AG09309 (cell line): Measurements from ENCODE around the gene TMX2.
"Not testable (repeated sequence)": the region's sequence is repeated elsewhere in the genome, so short reads cannot be mapped to it uniquely, and the experiment has no call there.

Experiments used
- DNase-seq: peaks from one replicate; pipeline ENCODE4 v3.0.0-alpha.2; 2010; ENCODE audit warnings: low read depth
- H3K4me3 ChIP-seq: 2 replicates; pipeline ENCODE4 v1.5.1; 2011; ENCODE audit warnings: mild to moderate bottlenecking, low read depth, low read length, moderate library complexity; ENCODE audit not compliant: control insufficient read depth
- TF ChIP-seq, protein P1 (sequence below): IDR thresholded peaks from 2 replicates; pipeline ENCODE4 v1.5.1; 2011; ENCODE audit warnings: mild to moderate bottlenecking, low read depth, low read length, inconsistent platforms; ENCODE audit not compliant: insufficient read depth, control insufficient read depth; ENCODE audit errors: missing control alignments

The TMX2 gene

GRCh38 chr11:57699813-57700212, 12.6 kb upstream of the TMX2 start:
- TF ChIP-seq, protein P1, sequence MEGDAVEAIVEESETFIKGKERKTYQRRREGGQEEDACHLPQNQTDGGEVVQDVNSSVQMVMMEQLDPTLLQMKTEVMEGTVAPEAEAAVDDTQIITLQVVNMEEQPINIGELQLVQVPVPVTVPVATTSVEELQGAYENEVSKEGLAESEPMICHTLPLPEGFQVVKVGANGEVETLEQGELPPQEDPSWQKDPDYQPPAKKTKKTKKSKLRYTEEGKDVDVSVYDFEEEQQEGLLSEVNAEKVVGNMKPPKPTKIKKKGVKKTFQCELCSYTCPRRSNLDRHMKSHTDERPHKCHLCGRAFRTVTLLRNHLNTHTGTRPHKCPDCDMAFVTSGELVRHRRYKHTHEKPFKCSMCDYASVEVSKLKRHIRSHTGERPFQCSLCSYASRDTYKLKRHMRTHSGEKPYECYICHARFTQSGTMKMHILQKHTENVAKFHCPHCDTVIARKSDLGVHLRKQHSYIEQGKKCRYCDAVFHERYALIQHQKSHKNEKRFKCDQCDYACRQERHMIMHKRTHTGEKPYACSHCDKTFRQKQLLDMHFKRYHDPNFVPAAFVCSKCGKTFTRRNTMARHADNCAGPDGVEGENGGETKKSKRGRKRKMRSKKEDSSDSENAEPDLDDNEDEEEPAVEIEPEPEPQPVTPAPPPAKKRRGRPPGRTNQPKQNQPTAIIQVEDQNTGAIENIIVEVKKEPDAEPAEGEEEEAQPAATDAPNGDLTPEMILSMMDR: no peak
- no peak for DNase-seq
- no peak overlapping the region for H3K4me3 ChIP-seq

- TF ChIP-seq, protein P1: no peak
- no peak overlapping the region for H3K4me3 ChIP-seq
- DNase-seq: no peak
Observed at GRCh38 chr11:57700425-57700824, 12.0 kb upstream of the TMX2 start.

DNA sequence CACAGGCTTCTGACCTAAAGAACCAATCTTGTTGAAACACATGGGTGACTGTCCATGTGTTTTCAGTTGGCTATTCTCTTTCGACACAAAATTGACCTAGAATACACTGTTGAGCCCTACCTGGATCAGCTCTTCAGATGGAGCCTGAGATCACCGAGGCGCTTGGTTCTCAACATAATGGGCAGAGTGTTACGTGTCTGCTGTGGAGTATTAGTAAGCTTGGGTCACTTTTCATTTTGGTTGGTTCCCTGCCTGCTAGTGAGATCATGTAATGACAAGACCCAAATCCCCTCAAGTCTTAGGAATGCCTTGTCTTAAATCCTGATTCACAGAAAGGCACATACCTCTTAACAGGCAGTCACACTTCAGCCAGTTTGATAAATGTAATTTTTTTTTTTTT, 9.1 kb upstream of the TMX2 start:
- H3K4me3 ChIP-seq: no peak overlapping the region
- no peak for DNase-seq
- TF ChIP-seq, protein P1: no peak

DNA sequence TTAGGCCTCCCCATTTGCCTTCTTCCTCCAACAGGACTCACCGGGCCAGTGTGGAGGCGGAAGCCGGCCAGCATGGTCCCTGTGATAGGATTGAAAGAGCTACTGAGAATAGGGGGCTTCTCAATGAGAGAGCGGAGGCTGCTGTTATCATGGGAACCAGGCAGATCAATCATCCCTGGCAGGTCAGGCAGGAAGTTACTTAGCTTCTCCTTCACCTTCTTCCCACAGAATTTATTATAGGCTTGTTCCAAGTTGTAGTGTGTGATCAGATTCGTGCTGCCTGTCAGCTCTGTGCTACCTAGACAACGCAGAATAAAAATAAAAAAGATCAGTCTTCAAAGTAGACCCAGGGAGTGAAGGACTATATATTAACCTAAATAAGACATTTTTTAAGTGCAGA, 7.5 kb upstream of the TMX2 start:
- DNase-seq: no peak
- TF ChIP-seq, protein P1: no peak
- no peak overlapping the region for H3K4me3 ChIP-seq

DNA sequence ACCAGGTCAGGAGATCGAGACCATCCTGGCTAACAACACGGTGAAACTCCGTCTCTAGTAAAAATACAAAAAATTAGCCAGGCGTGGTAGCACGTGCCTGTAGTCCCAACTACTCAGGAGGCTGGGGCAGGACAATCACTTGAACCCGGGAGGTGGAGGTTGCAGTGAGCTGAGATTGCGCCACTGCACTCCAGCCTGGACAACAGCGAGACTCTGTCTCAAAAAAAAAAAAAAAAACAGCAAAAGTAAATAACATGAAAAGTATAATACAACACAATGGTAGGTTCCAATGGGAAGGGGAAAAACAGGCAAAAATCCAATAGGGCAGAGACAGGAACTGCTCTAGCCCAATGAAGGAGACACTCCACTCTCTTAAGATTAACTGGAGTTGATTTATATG, 7.0 kb upstream of the TMX2 start:
- DNase-seq, H3K4me3 ChIP-seq: not testable (repeated sequence)

- TF ChIP-seq, protein P1: no peak
- DNase-seq: no peak
Observed at GRCh38 chr11:57709802-57710367, 2.5 kb upstream of the TMX2 start.

GRCh38 chr11:57711414-57712255, 758 bp upstream of the TMX2 start, which contains the start of gene MED19:
TSS of gene MED19 (minus strand) at chr11:57712215. CDS start at chr11:57712179, 36 bp downstream.
- TF ChIP-seq, protein P1: no peak

More at GRCh38 chr11:57709802-57710367, 2.5 kb upstream of the TMX2 start:
- no peak overlapping the region for H3K4me3 ChIP-seq

More at GRCh38 chr11:57711414-57712255, 758 bp upstream of the TMX2 start, which contains the start of gene MED19:
- peak within 1 kb of the TSS; percentile 92 for H3K4me3 ChIP-seq
- peak; percentile 29 for DNase-seq
